Caco-2 (cell line): Measurements from ENCODE around the gene TTYH1. TPM values are rescaled to one million over a fixed set of nuclear protein-coding genes. Genes with fewer than 3 reads are reported as not detected.
A peak's percentile ranks its signal among the peaks of the same experiment; 100 is the strongest.

Experiments used
- BruUV-seq: library from RNA; stranded (reverse); fragments of 400-500 nt; replicated peaks from 2 replicates; lab custom pipeline; 2021; lab: Mats Ljungman, UMichigan
- CTCF ChIA-PET: fragments of 300-600 bp; sonication (Branson Sonifier 250); formaldehyde crosslinking; loops from one replicate; lab custom pipeline; 2022; ENCODE audit warnings: antibody characterized with exemption; lab: Charles Lee
- POLR2A ChIA-PET: fragments of 300-600 bp; sonication (Branson Sonifier 250); formaldehyde crosslinking; loops from one replicate; lab custom pipeline; 2022; ENCODE audit warnings: antibody characterized with exemption; lab: Charles Lee
- DNase-seq, 2 experiments: peaks; one replicate each; pipeline versions ENCODE4 v3.0.0 to v3.0.0-alpha.2; 2020 to 2022
- H3K27me3 ChIP-seq: replicated peaks from 2 replicates; pipeline ENCODE4 v1.6.0; 2011; ENCODE audit warnings: low read length; ENCODE audit not compliant: control insufficient read depth, insufficient read depth
- H3K36me3 ChIP-seq: 2 replicates; pipeline ENCODE4 v1.5.1; 2011; ENCODE audit warnings: low read length; ENCODE audit not compliant: control insufficient read depth, insufficient read depth
- H3K4me1 ChIP-seq: fragments of 250-450 bp; sonication (Bioruptor Pico); 2 replicates; pipeline ENCODE4 v1.5.1; 2020; ENCODE audit warnings: mild to moderate bottlenecking
- H3K4me3 ChIP-seq: 2 replicates; pipeline ENCODE4 v1.5.1; 2011; ENCODE audit warnings: low read depth, mild to moderate bottlenecking, control low read depth, low read length
- H3K9me3 ChIP-seq: fragments of 250-450 bp; sonication (Bioruptor Pico); 2 replicates; pipeline ENCODE4 v1.5.1; 2020; ENCODE audit warnings: mild to moderate bottlenecking, moderate library complexity
- H3K27ac Mint-ChIP-seq: one replicate; pipeline ENCODE4 v1.8.0; 2022; ENCODE audit warnings: mixed read lengths; ENCODE audit not compliant: unreplicated experiment
- H3K27me3 Mint-ChIP-seq: one replicate; pipeline ENCODE4 v1.8.0; 2022; ENCODE audit warnings: mixed read lengths; ENCODE audit not compliant: insufficient read depth, unreplicated experiment
- H3K36me3 Mint-ChIP-seq: one replicate; pipeline ENCODE4 v1.8.0; 2022; ENCODE audit warnings: mild to moderate bottlenecking, mixed read lengths; ENCODE audit not compliant: insufficient read depth, unreplicated experiment
- H3K4me1 Mint-ChIP-seq: one replicate; pipeline ENCODE4 v1.8.0; 2022; ENCODE audit warnings: low read depth, mixed read lengths; ENCODE audit not compliant: unreplicated experiment
- H3K4me3 Mint-ChIP-seq: one replicate; pipeline ENCODE4 v1.8.0; 2022; ENCODE audit warnings: mild to moderate bottlenecking, moderate library complexity, mixed read lengths; ENCODE audit not compliant: unreplicated experiment
- H3K9me3 Mint-ChIP-seq: one replicate; pipeline ENCODE4 v1.8.0; 2022; ENCODE audit warnings: mixed read lengths; ENCODE audit not compliant: unreplicated experiment
- intact Hi-C: fragments of 100-400 bp; cut with micrococcal nuclease; formaldehyde crosslinking; loops from one replicate; pipeline ENCODE4 v1.10.0; 2022; ENCODE audit not compliant: unreplicated experiment
- total RNA-seq: library from RNA; stranded (reverse); gene quantifications from 2 replicates; pipeline ENCODE4 v1.2.3, GENCODE V29; 2022
- TF ChIP-seq, protein P1 (sequence below), 2 experiments: fragments of 200-600 bp in 1 of 2; IDR thresholded peaks; 1 replicate in 1 of 2; 2 replicates in 1 of 2; pipeline versions ENCODE4 v1.5.1 to v1.8.0; 2011 to 2022; ENCODE audit warnings: antibody characterized with exemption in 1 of 2, control low read depth in 1 of 2, inconsistent platforms in 1 of 2, low read depth in 1 of 2, low read length in 1 of 2, mild to moderate bottlenecking in 1 of 2, moderate library complexity in 1 of 2; ENCODE audit not compliant: insufficient read depth in 1 of 2, severe bottlenecking in 1 of 2, unreplicated experiment in 1 of 2

The TTYH1 gene
- total RNA-seq, 1 experiment from 2014 or later = not detected

DNA sequence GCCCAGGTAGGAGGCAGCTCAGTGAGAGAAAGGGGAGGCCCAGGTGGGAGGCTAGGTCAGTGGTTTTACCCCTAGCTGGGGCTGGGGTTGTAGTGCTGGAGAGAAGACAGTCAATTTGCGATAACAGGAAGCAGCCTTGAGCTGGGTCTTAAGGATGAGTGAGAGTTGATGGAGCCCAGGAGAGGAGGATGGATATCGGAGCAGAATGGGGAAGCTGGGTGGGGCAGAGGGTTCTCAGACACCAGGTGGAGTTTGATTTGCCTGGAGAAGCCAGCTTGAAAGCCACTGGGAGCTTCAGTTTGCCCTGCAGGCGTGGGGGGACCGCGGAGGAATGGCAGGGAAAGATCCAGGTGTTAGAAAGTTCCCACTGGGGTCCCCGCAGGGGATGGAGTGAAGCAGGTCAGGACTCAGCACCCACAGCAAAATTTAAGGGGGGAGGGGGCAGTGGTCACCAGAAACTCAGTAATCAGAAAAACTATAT lies 58.7 kb downstream of the TTYH1 start:
- peak overlapping the region; percentile 26 for H3K27ac Mint-ChIP-seq
- Histone ChIP-seq H3K36me3 (no peaks in the 10 kb centered on the region), H3K4me3 (no peak overlapping the region), H3K27me3 (no peaks in the 10 kb centered on the region), H3K4me1 (peaks cover 21% of the 10 kb centered on the region), H3K9me3 (no peaks in the 10 kb centered on the region)
- H3K4me3 Mint-ChIP-seq = no peak overlapping the region
- peaks cover 2% of the 10 kb centered on the region for H3K27me3 Mint-ChIP-seq
- CTCF ChIA-PET = interaction anchor here (1.1 kb wide), 1 partner anchor 43 kb away, joined by 4 read pairs; no protein-coding TSS in a partner anchor
- H3K4me1 Mint-ChIP-seq = peaks cover 37% of the 10 kb centered on the region
- BruUV-seq = no TSS peak
- POLR2A ChIA-PET = interaction anchor here (1.1 kb wide), 1 partner anchor 493 kb away, joined by 3 read pairs; the partner anchor contains the start of gene NLRP2
- no peaks in the 10 kb centered on the region for H3K36me3 Mint-ChIP-seq
- intact Hi-C loops = no loop called here
- DNase-seq = no peak
- TF ChIP-seq, protein P1, sequence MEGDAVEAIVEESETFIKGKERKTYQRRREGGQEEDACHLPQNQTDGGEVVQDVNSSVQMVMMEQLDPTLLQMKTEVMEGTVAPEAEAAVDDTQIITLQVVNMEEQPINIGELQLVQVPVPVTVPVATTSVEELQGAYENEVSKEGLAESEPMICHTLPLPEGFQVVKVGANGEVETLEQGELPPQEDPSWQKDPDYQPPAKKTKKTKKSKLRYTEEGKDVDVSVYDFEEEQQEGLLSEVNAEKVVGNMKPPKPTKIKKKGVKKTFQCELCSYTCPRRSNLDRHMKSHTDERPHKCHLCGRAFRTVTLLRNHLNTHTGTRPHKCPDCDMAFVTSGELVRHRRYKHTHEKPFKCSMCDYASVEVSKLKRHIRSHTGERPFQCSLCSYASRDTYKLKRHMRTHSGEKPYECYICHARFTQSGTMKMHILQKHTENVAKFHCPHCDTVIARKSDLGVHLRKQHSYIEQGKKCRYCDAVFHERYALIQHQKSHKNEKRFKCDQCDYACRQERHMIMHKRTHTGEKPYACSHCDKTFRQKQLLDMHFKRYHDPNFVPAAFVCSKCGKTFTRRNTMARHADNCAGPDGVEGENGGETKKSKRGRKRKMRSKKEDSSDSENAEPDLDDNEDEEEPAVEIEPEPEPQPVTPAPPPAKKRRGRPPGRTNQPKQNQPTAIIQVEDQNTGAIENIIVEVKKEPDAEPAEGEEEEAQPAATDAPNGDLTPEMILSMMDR (IDR thresholded peaks at IDR 0.05; ENCODE audit: insufficient read depth in 1 of 2, low read depth in 1 of 2, low read length in 1 of 2, severe bottlenecking in 1 of 2, unreplicated experiment in 1 of 2) = no peak
- no peaks in the 10 kb centered on the region for H3K9me3 Mint-ChIP-seq

DNA sequence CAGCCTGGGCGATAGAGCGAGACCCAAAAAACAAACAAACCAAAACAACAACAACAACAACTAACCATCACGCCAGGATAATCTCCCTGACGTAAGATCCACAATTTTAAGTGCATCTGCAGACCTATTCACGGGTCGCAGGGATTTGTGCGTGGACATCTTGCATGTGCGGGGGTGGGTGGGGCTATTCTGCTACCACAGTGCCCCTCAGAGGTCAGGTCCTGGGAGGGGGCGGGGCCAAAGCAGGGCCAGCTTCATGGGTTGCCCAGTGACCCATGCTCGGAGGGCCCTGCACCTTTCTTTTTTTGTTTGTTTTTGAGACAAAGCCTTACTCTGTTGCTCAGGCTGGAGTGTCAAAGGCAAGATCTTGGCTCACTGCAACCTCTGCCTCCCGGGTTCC lies 60.4 kb downstream of the TTYH1 start:
- Mint-ChIP-seq H3K36me3 (no peaks in the 10 kb centered on the region), H3K27me3 (peaks cover 3% of the 10 kb centered on the region), H3K27ac (no peak overlapping the region), H3K9me3 (no peaks in the 10 kb centered on the region), H3K4me3 (no peak overlapping the region), H3K4me1 (peaks cover 23% of the 10 kb centered on the region)
- Histone ChIP-seq H3K4me3 (no peak overlapping the region), H3K27me3 (no peaks in the 10 kb centered on the region), H3K36me3 (no peaks in the 10 kb centered on the region), H3K9me3 (no peaks in the 10 kb centered on the region), H3K4me1 (peaks cover 16% of the 10 kb centered on the region)
- DNase-seq = no peak
- ChIA-PET POLR2A (no interaction called here), CTCF (no interaction called here)
- no TSS peak for BruUV-seq
- TF ChIP-seq, protein P1 (IDR thresholded peaks at IDR 0.05; ENCODE audit: insufficient read depth in 1 of 2, low read depth in 1 of 2, low read length in 1 of 2, severe bottlenecking in 1 of 2, unreplicated experiment in 1 of 2) = no peak
- intact Hi-C loops = no loop called here

DNA sequence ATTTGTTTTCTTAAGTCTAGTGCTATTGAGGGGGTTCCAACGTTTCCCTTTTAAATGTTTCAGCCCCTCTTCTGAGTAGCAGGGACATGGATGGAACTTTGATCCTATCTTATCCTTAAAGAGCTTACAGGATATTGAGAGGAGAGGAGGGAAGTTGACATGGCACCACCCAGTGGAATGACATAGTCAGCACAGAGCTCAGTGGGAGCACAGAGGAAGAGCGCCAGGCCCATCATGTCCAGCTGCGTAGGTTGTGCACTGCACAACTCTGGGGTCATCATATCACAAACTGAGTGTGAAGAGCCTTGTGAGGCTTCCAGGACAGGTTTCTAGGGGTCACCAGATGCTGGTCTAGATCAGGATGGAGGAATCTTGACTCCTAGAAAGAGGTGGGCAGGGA lies 62.4 kb downstream of the TTYH1 start:
- Histone ChIP-seq H3K4me1 (peaks cover 16% of the 10 kb centered on the region), H3K9me3 (no peaks in the 10 kb centered on the region), H3K36me3 (no peaks in the 10 kb centered on the region), H3K27me3 (no peaks in the 10 kb centered on the region), H3K4me3 (no peak overlapping the region)
- CTCF ChIA-PET = interaction anchor here (0.5 to 1.0 kb wide), 7 partner anchors 13 to 153 kb away, joined by 3 to 10 read pairs (median 4); partner anchors contain the start of genes LENG8 and LENG9
- Mint-ChIP-seq H3K4me3 (no peak overlapping the region), H3K27me3 (peaks cover 3% of the 10 kb centered on the region), H3K36me3 (no peaks in the 10 kb centered on the region), H3K4me1 (peaks cover 21% of the 10 kb centered on the region), H3K27ac (no peak overlapping the region), H3K9me3 (no peaks in the 10 kb centered on the region)
- no TSS peak for BruUV-seq
- no peak for DNase-seq
- POLR2A ChIA-PET = interaction anchor here (0.9 kb wide), 1 partner anchor 29 kb away, joined by 3 read pairs; the partner anchor contains the start of gene LENG8
- intact Hi-C loops = loop anchor here (1.0 kb wide), 1 partner anchor 46 kb away; no protein-coding TSS in a partner anchor
- TF ChIP-seq, protein P1 (IDR thresholded peaks at IDR 0.05; ENCODE audit: insufficient read depth in 1 of 2, low read depth in 1 of 2, low read length in 1 of 2, severe bottlenecking in 1 of 2, unreplicated experiment in 1 of 2) = peak in 1 of 2 experiments; percentile 52
